SK-N-MC (cell line): ENCODE measurements around the gene ABLIM3.

Experiments used
- EZH2 ChIP-seq: fragments of 200-600 bp; sonication (generic); IDR thresholded peaks from one replicate; pipeline ENCODE4 v1.6.1; 2017; ENCODE audit warnings: antibody characterized with exemption
- POLR2AphosphoS5 ChIP-seq: IDR thresholded peaks from 2 replicates; pipeline ENCODE4 v1.6.1; 2012; ENCODE audit warnings: mild to moderate bottlenecking, low read depth, low read length, borderline replicate concordance

DNA sequence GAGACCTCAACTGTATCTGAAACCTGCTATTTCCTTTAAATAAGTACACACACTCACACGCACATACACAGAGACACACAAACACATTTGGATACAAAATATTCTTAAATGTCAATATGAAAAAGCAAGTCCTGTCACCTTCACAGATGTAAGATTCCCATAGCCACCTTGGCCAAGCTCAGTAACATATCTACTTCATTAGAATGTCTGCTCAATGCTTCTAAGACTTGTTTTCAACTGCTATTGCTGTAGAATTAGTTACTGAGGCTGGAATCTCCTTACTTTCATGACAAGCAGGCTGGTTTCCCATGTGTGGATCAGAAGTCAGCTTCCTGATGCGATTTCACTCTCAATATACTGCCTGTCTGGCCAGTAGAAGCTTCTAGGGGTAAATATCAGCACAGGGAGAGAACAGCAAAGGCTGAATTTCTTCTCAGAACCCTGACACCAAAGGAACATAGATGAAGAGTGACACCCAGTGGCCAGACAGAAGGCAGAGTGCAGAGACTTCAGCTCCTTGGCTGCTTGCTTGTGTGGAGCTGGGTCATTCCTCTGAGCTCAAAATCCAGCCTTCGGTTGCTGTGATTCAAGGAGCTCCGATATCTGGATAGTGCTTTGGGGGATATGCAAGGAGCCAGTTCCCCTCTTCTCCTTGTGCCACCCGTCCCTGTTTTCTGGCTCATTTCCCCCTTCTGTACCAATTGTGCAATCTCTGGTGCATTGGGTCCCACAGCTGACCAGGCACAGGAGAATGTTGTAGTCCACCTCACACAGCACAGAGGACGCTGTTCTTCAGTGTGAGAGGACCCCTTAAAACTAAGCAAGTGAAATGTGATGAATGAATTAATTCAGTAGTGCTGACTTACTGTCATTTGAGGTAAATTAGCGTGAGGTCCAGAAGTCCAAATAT is 26.6 kb upstream of the ABLIM3 start:
- TF ChIP-seq POLR2AphosphoS5 (no peak), EZH2 (no peak)
